ENCODE measurements around the gene ANXA4. TPM values are rescaled to one million over a fixed set of nuclear protein-coding genes. Genes with fewer than 3 reads are reported as not detected.
"Not testable (repeated sequence)": the region's sequence is repeated elsewhere in the genome, so short reads cannot be mapped to it uniquely, and the experiment has no call there.

The ANXA4 gene
- polyA plus RNA-seq, 1 donor from 2014 or later, result 121 TPM

DNA sequence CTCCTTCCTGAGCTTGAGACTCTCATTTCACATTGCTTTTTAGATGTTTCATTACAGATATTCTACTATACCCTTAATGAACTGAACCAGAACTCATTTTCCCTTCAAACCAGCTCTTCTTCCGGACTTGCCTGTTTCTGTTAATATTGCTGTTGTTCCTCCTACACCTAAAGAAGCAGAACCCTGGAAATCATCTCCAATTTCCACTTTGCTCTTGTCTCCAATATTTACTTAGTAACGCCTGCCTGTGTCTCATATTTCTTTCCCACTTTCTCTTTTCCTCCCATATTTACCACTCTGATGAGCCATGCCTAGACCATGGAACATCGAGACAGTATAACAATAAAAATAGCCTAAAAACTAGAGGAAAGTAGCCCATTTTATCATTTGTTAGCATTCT is 69.7 kb downstream of the ANXA4 start:
- Mint-ChIP-seq H3K27ac (peak overlapping the region in 1 of 3 donors; percentile 21), H3K36me3 (peaks cover 8% of the 10 kb centered on the region), H3K27me3 (no peaks in the 10 kb centered on the region), H3K4me3 (no peak overlapping the region), H3K9me3 (no peaks in the 10 kb centered on the region), H3K4me1 (no peaks in the 10 kb centered on the region)

DNA sequence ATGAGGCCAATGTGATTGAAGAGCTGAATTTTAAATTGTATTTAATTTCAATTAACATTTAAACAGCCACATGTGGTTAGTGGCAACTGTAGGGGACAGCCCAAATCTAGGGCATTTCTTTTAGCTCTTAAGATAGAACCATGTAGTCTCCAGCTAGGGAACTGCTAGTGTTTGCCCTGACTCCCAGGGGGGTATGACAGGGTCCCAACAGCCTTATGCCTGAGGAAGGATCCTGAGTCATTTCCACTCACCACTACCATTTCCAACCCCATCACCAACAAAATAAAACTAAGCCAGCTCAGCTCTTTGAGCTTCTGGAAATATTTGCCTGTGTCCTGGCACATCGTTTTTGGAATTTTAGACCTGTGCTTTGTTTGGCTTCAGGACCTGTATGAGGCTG is 73.8 kb downstream of the ANXA4 start:
- no peak overlapping the region for H3K4me3 Mint-ChIP-seq
- H3K4me1 Mint-ChIP-seq, result peaks cover 0 to 4% (median 4%) of the 10 kb centered on the region in 3 donors
- no peaks in the 10 kb centered on the region for H3K27me3 Mint-ChIP-seq
- no peak overlapping the region for H3K27ac Mint-ChIP-seq
- peaks cover 11% of the 10 kb centered on the region for H3K36me3 Mint-ChIP-seq
- H3K9me3 Mint-ChIP-seq, result no peaks in the 10 kb centered on the region

DNA sequence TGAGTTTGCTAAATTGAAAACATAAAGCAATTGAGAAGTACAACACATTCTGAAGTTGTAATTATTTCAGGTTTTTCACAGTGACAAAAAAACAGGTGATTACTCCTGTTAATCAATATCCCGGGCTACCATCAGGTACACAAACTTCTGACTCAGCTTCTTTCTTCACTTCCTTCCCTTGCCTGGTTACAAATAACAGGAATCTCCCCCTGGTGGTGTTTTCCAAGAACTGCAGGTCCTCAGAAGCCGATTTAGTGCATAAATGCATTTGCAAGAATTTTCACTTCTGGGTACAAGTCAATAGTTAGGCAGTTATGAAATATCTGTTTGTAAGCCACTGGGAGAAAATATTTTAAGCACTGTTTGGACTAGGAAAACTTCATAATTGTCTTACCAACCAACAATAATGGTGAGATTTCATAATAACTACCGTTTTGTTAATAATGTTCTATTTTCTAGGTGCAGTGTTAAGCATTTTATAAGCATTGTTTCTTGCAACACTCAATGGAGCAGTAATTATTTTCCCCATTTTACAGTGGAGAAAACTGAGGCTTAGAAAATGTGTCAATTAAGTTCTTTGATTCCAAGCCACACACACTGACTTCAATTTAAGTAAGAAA is 75.1 kb downstream of the ANXA4 start:
- H3K4me1 Mint-ChIP-seq, result peaks cover 0 to 4% (median 4%) of the 10 kb centered on the region in 3 donors
- H3K27ac Mint-ChIP-seq, result no peak overlapping the region
- H3K4me3 Mint-ChIP-seq, result no peak overlapping the region
- H3K27me3 Mint-ChIP-seq, result no peaks in the 10 kb centered on the region
- H3K36me3 Mint-ChIP-seq, result peaks cover 9% of the 10 kb centered on the region
- no peaks in the 10 kb centered on the region for H3K9me3 Mint-ChIP-seq

DNA sequence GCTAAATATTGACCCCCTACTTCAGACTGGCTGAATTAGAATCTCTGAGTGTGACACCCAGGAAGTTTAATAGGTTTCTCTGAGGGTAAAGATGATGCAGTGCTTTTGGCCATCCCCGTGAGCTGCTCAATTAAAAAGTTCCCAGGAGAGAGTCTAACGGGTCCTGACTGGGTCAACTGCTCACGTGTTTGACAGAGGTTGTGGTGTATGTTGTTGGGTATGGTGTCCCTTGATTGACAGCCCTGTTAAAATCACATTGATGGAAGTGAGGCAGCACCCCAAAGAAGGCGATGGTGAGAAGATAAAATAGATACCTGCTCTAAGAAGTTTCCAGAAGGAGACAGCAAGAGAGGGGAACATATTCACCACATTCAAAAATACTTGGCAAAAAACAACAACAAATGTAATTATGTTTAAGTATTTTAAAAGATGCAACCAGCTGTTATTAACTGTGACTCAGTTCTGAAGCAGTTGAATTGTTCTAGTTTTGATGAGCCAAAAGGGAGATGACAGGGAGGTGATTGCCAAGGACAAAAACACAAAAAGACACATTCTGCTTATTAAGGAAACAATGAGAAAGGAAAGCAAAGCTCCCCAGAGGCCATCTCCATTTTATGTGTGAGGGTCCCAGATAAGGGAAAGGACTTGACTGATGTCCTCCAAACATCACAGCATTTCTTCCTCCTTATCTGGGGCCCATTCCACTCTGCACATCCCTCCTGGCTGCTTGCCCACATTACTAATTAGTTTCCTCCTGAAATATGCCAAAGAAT is 76.0 kb downstream of the ANXA4 start:
- H3K27me3 Mint-ChIP-seq, result no peaks in the 10 kb centered on the region
- peaks cover 0 to 4% (median 4%) of the 10 kb centered on the region in 3 donors for H3K4me1 Mint-ChIP-seq
- no peak overlapping the region for H3K27ac Mint-ChIP-seq
- peaks cover 9% of the 10 kb centered on the region for H3K36me3 Mint-ChIP-seq
- no peak overlapping the region for H3K4me3 Mint-ChIP-seq
- H3K9me3 Mint-ChIP-seq, result no peaks in the 10 kb centered on the region

DNA sequence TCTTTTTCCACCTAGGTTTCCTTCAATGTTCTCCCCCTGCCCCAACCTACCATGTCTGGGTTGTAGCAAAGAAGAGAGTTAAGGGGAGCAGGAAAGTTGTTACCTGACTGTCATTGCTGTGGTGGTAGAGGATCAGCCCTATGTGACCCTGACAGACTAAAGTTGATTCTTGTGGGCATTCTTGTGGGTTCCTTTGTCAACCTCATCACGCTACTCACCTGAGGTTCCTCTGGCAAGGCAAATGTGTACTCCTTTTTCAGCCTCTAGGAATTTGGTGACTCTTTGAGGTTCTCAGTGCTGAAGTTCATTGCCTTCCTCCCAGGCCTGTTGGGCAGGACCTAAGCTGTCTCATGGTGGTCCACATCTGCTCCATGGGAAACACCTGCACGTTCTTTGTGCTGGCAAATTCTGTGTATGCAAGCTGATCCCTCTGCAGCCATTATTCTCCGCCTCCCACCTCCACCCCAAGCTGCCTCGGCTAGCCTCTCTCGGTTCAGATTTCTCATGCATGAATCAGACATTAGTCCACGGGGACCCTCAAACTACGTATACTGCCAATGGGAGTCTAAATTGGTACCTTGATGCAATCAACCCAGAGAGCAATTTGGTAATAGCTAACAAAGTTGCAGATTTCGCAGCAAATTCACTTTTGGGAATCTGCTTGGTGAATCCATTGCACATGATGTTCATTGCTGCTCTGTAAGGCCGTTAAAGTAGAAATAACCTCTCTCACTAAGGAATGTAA is 86.0 kb downstream of the ANXA4 start:
- Mint-ChIP-seq H3K9me3 (no peaks in the 10 kb centered on the region), H3K36me3 (no peaks in the 10 kb centered on the region), H3K4me1 (peaks cover 11 to 14% (median 14%) of the 10 kb centered on the region in 3 donors)

DNA sequence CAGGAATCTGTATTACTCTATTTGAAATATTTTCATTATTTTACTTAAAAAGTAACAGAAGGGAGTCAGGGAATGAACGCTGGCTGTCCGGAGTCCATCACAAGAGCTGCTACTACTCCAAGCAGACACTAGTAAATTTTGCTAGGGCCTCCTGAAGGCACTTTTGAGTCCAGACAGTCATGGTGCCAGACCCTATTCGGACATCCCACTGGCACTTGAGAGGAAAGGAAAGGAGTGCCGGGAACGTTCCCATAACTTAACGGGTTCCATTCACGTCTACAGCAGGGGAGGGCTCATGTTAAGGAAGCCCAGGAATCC is 87.0 kb downstream of the ANXA4 start:
- Mint-ChIP-seq H3K27ac (peak overlapping the region; percentile 77 to 96 (median 95)), H3K36me3 (no peaks in the 10 kb centered on the region), H3K9me3 (no peaks in the 10 kb centered on the region), H3K4me1 (peaks cover 15 to 18% (median 15%) of the 10 kb centered on the region in 3 donors), H3K4me3 (peak overlapping the region; percentile 90 to 98 (median 92)), H3K27me3 (no peaks in the 10 kb centered on the region)

More for the DNA sequence above, 86.0 kb downstream of the ANXA4 start:
- H3K27ac Mint-ChIP-seq, result peak overlapping the region in 2 of 3 donors; percentile 77
- no peaks in the 10 kb centered on the region for H3K27me3 Mint-ChIP-seq
- H3K4me3 Mint-ChIP-seq, result peak overlapping the region in 3 of 4 donors; percentile 90 to 98 (median 95)

DNA sequence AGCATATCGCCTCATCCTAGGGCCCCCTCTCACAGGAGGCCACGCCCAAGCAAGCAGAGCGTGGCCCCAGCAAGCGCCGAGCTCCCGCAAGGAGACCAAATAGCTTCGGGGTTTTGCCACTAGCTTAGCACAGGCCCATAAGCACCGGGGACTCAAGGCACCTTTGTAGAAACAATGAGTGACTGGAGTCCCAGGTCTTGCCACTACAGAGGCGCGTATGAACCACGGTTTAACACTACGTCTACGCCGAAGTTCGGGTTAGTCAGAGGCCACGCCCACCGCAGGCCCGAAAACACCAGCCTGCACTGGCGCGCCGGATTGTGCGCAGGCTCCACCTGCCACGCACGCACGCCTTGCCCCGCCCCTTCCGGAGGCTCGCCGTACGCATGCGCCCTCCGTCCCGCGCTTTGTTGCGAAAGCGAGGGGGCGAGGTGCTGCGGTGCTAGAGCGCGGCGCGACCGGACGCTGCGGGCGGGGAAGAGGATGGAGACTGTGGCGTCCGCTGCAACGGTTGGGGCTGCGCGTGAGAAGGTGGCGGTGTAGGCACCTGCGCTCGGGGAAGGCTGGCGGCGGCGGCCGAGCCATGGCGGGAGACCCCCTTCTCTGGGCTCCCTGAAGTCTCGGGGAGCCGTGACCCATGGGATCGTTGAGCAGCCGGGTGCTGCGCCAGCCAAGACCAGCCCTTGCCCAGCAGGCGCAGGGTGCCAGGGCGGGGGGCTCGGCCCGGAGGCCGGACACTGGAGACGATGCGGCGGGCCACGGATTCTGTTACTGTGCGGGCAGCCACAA is 87.5 kb downstream of the ANXA4 start, which contains the start of gene GMCL1:
GMCL1 (plus strand) TSS at position 405 of the 789 bp plus-strand sequence; CDS start at position 638, 233 bp downstream.
- H3K4me1 Mint-ChIP-seq, result peaks cover 18 to 21% (median 21%) of the 10 kb centered on the region in 3 donors
- peak within 1 kb of the TSS; percentile 77 to 96 (median 95) for H3K27ac Mint-ChIP-seq
- H3K9me3 Mint-ChIP-seq, result no peaks in the 10 kb centered on the region

DNA sequence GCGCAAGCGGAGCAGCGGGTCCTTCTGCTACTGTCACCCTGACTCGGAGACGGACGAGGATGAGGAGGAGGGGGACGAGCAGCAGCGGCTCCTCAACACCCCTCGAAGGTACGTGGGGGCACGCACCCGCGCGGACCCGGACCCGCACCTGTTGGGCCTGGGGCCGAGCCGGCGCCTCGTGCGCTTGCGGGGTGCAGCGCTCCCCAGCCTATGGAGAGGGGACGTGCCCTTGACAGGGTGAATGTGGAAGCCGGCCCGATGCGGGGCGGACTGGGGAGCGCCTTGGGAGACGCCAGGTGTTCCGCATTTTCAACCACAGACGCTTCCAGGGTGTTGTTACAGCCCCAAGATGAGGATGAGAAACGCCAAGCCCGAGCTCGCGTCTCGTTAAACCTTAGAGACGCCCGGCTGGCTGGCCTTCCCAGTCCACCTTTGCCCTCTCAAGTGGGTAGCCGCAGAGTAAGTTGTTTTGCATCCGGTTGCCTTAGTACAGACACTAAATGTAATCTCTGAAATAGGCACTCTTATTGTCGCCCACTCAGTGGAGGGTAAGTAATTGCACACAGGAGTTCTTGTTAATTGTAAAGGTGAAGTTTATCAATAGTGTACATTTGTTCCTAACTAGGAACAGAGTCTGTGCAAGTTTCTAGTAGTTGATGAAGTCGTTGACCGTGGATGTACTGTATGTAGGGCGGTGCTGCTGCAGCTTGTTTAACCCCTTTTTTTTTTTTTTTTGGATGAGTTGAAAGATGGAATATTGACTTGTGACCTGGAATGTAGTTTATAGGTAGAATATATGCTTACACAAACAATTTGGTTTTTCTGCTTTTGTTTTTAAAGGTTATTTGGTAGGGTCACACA is 88.3 kb downstream of the ANXA4 start:
- no peaks in the 10 kb centered on the region for H3K9me3 Mint-ChIP-seq
- H3K36me3 Mint-ChIP-seq, result peaks cover 3% of the 10 kb centered on the region
- H3K27me3 Mint-ChIP-seq, result no peaks in the 10 kb centered on the region
- peaks cover 20 to 29% (median 24%) of the 10 kb centered on the region in 3 donors for H3K4me1 Mint-ChIP-seq
- peak overlapping the region; percentile 90 to 98 (median 92) for H3K4me3 Mint-ChIP-seq
- H3K27ac Mint-ChIP-seq, result peak overlapping the region; percentile 77 to 96 (median 95)

More for the DNA sequence above, 87.5 kb downstream of the ANXA4 start, which contains the start of gene GMCL1:
- H3K4me3 Mint-ChIP-seq, result peak within 1 kb of the TSS; percentile 90 to 98 (median 92)
- no peaks in the 10 kb centered on the region for H3K27me3 Mint-ChIP-seq
- peaks cover under 1% of the 10 kb centered on the region for H3K36me3 Mint-ChIP-seq

DNA sequence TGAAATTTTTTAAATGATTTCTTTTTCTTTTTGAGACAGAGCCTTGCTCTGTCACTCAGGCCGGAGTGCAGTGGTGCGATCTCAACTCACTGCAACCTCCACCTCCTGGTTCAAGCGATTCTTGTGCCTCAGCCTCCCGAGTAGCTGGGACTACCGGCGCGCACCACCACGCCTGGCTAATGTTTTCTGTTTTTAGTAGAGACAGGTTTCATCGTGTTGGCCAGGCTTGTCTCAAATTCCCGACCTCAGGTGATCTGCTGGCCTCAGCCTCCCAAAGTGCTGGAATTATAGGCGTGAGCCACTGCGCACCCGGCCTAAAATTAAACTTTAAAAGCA is 88.9 kb downstream of the ANXA4 start:
- Mint-ChIP-seq H3K27ac (peak overlapping the region in 2 of 3 donors; percentile 44 to 59), H3K4me1 (peaks cover 25 to 34% (median 29%) of the 10 kb centered on the region in 3 donors), H3K4me3 (peak overlapping the region; percentile 90 to 98 (median 92))
- H3K27me3 Mint-ChIP-seq, H3K36me3 Mint-ChIP-seq, H3K9me3 Mint-ChIP-seq: not testable (repeated sequence)

DNA sequence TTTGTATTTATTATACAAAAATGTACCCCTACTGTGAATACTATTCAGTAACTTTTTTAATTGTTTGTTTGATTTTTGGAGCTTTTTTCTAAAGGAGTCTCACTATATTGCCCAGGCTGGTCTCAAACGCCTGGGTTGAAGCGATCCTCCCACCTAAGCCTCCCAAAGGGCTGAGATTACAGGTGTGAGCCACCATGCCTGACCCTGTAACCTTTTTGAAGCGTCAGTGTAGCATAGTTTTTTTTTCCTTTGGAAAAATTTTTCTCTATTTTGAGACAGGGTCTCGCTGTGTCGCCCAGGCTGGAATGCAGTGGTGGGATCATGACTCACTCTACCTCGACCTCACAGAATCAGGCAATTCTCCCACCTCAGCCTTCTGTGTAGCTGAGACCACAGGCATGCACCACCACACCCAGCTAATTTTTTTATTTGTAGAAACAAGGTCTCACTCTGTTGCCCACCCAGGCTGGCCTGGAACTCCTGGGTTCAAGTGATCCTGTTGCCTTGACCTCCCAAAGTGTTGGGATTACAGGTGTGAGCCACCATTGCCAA is 89.5 kb downstream of the ANXA4 start:
- Mint-ChIP-seq H3K9me3 (no peaks in the 10 kb centered on the region), H3K4me3 (peak overlapping the region in 3 of 4 donors; percentile 73 to 98 (median 90)), H3K27ac (peak overlapping the region in 1 of 3 donors; percentile 59), H3K36me3 (peaks cover 3% of the 10 kb centered on the region), H3K27me3 (no peaks in the 10 kb centered on the region), H3K4me1 (peaks cover 28 to 39% (median 34%) of the 10 kb centered on the region in 3 donors)

DNA sequence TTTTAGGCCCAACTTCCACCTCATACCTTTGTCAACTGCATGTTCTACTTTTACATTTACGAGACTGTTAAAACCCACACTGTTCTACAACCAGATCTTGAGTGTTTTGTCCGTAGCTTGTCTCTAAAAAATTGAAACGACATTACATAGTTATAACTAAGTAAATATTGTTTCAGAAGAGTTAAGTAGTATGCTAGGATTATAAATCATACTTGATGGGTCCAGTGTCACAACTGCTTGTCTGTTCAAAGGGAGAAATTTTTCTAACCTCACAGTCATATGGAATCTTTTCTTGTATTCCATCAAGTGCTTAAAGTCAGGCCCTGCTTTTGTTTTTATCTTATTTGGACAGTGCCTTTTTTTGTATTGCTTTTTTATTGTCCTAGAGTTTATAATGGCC is 91.8 kb downstream of the ANXA4 start:
- H3K36me3 Mint-ChIP-seq, result peaks cover 3% of the 10 kb centered on the region
- no peaks in the 10 kb centered on the region for H3K27me3 Mint-ChIP-seq
- no peak overlapping the region for H3K27ac Mint-ChIP-seq
- H3K9me3 Mint-ChIP-seq, result no peaks in the 10 kb centered on the region
- peaks cover 31 to 35% (median 34%) of the 10 kb centered on the region in 3 donors for H3K4me1 Mint-ChIP-seq
- peak overlapping the region in 1 of 4 donors; percentile 34 for H3K4me3 Mint-ChIP-seq

DNA sequence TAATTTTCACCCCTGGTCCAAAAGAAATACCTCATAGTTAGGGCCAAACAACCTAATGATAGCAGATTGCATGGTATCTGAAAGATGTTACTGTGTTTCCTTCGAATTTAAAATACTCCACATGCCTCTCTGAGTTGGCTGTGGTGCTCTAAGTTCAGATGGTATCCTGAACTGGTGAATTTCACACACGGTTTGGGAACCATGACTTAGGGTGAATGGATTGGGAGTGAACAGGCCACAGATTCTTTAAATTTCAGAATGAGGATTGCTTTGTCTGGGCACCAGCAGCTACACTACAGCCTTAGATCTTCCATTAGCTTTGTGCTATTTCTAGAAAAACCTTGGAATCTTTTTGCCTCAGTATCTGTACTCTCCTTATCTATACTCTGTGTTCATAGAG is 93.7 kb downstream of the ANXA4 start:
- H3K27me3 Mint-ChIP-seq, result no peaks in the 10 kb centered on the region
- peak overlapping the region in 1 of 4 donors; percentile 18 for H3K4me3 Mint-ChIP-seq
- no peaks in the 10 kb centered on the region for H3K9me3 Mint-ChIP-seq
- H3K27ac Mint-ChIP-seq, result no peak overlapping the region
- H3K4me1 Mint-ChIP-seq, result peaks cover 26 to 29% (median 29%) of the 10 kb centered on the region in 3 donors
- peaks cover 3% of the 10 kb centered on the region for H3K36me3 Mint-ChIP-seq

DNA sequence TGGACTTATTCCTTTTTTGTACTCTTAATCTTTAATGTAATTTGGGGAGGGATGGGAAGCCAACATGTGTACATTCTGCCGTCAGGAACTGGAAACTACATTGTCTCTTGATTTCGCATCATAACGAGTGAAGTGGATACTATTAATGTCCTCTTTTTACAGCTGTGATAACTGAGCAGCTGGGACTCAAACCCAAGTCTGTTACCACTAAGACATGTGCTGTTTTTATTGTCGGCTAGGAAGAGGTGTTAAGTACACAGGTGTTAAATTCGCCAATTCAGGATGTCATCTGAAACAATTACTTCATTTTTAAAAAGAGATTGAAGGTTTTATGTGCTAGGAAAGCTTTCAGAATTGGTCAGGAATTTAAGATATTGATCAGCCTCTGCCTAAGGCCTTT is 94.4 kb downstream of the ANXA4 start:
- H3K9me3 Mint-ChIP-seq, result no peaks in the 10 kb centered on the region
- H3K36me3 Mint-ChIP-seq, result peaks cover 3% of the 10 kb centered on the region
- H3K4me3 Mint-ChIP-seq, result peak overlapping the region in 1 of 4 donors; percentile 18
- H3K27me3 Mint-ChIP-seq, result no peaks in the 10 kb centered on the region
- H3K27ac Mint-ChIP-seq, result no peak overlapping the region
- H3K4me1 Mint-ChIP-seq, result peaks cover 21 to 29% (median 28%) of the 10 kb centered on the region in 3 donors

Data from IgD-negative memory B cell (primary cell).